WI38 (cell line): ENCODE measurements around the gene RBBP7.

Source experiments
- H3K4me3 ChIP-seq: 2 replicates; pipeline ENCODE4 v1.5.1; 2011; ENCODE audit warnings: low read depth, mild to moderate bottlenecking, control low read depth, low read length
- CTCF ChIP-seq: IDR thresholded peaks from 2 replicates; pipeline ENCODE4 v1.5.1; 2012; ENCODE audit warnings: low read depth, mild to moderate bottlenecking, control low read depth, low read length

Gene RBBP7

DNA sequence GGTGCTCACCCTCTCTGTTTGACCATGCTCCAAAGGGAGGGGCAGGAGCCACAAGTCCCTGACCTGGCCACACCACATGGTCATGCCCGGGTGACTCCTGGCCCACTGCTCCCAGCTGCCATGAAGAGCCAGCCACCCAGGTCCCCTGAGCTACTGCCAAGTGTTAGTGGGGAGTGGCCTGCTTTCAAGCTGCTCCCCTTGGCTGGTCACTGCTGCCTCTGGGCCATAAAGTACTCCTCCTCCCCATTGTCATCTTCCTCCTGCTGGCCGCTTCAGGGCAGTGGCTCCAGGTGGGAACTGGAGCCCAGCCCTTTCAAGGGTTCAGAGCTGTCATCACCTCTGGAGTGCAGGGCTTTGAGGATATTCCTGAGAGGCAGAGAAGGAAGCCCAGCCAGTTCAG, 27.3 kb upstream of the RBBP7 start:
- TF ChIP-seq CTCF: no peak
- H3K4me3 ChIP-seq: no peak overlapping the region

DNA sequence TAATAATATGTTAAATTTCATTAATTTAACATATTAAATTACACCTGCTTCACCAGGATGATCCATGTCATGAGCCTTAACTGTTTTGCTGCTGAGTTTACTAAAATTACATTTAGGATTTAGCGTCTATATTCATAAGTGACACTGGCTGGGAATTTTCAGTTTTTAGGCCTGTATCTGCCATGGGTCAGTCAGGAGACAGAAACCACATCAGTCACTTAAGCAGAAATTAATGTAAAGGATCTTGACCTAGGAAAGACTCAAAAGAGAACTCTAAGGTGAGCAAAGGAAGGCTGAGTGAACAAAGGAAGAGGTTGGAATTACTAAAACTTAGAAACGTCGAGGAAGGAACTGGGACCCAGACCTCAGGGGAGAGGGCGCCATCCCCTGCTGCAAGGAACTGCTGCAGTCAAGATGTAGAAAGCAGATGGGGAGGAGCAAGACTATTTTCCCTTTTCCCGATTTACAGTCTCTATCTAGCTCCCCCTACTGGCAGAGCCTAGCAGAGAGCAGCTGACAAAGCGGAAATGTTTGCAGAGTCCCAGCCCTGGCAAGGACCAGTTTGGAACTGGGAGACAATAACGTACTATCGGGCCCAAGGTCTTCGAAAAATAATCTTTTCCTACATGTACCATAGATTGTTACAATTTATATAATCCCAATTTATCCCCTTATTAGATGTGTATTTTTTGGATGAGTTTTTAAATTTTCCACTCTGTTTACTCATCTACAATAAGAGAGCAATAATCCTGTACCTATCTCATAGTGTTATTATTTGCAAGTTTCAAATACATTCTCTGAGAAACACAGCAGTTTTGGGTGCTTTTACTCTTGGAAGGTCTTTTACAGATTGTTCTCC, 22.6 kb upstream of the RBBP7 start:
- H3K4me3 ChIP-seq: no peak overlapping the region
- TF ChIP-seq CTCF: peak; percentile 98

DNA sequence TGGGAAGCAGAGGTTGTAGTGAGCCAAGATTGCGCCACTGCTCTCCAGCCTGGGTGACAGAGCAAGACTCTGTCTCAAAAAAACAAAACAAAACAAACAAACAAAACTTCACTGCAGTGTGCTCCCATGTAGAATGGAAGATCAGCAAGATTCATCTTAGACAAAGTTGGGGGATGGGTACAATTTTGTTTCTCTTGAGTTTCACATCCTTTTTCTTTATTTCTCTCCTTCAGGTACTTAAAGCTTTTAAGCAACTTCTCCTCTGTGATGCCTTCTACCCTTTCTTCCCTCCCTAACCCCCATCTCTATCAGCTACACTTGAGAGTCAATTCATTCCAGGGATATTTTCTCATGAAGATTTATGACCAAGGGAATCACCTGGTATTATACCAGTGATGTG, 15.5 kb upstream of the RBBP7 start:
- no peak overlapping the region for H3K4me3 ChIP-seq
- no peak for TF ChIP-seq CTCF

GRCh38 chrX:16883487-16883804, 13.3 kb upstream of the RBBP7 start:
- no peak for TF ChIP-seq CTCF
- H3K4me3 ChIP-seq: no peak overlapping the region

GRCh38 chrX:16882702-16883486, 12.7 kb upstream of the RBBP7 start:
- H3K4me3 ChIP-seq: peak overlapping the region; percentile 57
- peak; percentile 67 for TF ChIP-seq CTCF

DNA sequence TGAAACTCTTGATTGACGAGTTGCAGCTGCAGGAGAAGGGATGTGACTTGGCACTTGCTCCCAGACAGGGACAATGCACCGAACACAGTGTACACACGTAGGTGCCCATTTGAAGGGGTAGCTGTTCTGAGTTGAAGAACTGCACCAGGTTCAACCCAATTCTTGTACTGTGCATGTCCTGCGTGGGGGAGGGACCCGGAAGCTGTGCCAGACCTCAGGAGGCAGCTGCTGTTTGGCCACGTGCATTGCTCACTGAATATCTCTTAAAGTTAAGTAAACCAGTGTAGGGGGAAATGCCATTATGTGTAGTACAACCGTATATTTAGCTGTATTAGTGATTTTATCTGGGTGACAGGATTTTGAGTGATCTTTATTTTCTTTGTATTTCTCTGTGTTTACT, 12.0 kb upstream of the RBBP7 start:
- peak overlapping the region; percentile 57; the same call in 1 of the 2 replicates for H3K4me3 ChIP-seq
- TF ChIP-seq CTCF: no peak

DNA sequence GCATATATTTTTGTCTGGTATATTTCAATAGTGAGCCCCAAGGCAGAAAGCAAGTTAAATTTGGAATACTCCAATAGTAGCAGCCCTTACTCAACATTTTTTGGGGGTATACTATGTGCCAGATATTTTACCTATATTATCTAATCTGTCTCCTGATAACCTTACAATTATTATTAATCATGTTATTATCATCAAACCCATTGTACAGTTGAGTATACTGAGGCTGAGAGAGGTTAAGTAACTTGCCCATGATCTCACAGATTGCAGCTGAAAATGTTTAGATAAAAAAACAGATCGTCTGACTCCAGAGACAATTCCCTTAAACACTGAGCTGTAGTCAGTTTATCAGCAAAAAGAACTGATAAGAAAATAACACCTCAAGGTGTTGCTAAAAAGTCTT, 6.5 kb upstream of the RBBP7 start:
- H3K4me3 ChIP-seq: no peak overlapping the region
- TF ChIP-seq CTCF: no peak
